HG03039 (cell line): Measurements from ENCODE around the gene RPS6KA6.

Source experiments
- ATAC-seq: cut with Tn5 transposase; IDR thresholded peaks from one replicate; pipeline ENCODE4 v1.9.1; 2021; ENCODE audit warnings: mild to moderate bottlenecking, moderate library complexity; ENCODE audit not compliant: unreplicated experiment

RPS6KA6 gene

GRCh38 chrX:84187533-84188319, at the start of gene RPS6KA6:
TSS of gene RPS6KA6 (minus strand) at chrX:84188199. CDS start at chrX:84187899, 300 bp downstream.
- peak; percentile 48 for ATAC-seq

GRCh38 chrX:84224741-84225140, 36.7 kb upstream of the RPS6KA6 start:
- ATAC-seq = no peak

- no peak for ATAC-seq
These were observed 35.3 kb upstream of the RPS6KA6 start for GRCh38 chrX:84223261-84223660.

GRCh38 chrX:84221181-84221580, 33.2 kb upstream of the RPS6KA6 start:
- ATAC-seq = no peak

- no peak for ATAC-seq
These were observed 31.6 kb upstream of the RPS6KA6 start for GRCh38 chrX:84219551-84219950.

- no peak for ATAC-seq
These were observed 30.7 kb upstream of the RPS6KA6 start for GRCh38 chrX:84218726-84219125.

GRCh38 chrX:84216881-84217280, 28.9 kb upstream of the RPS6KA6 start:
- ATAC-seq = no peak

GRCh38 chrX:84216406-84216805, 28.4 kb upstream of the RPS6KA6 start:
- ATAC-seq = no peak

GRCh38 chrX:84205276-84205675, 17.3 kb upstream of the RPS6KA6 start:
- ATAC-seq = no peak

- no peak for ATAC-seq
These were observed 11.7 kb upstream of the RPS6KA6 start for GRCh38 chrX:84199688-84200087.

- ATAC-seq = no peak
These were observed 9.6 kb upstream of the RPS6KA6 start for GRCh38 chrX:84197550-84197949.

GRCh38 chrX:84192006-84192405, 4.0 kb upstream of the RPS6KA6 start:
- ATAC-seq = no peak

GRCh38 chrX:84189125-84189524, 1.1 kb upstream of the RPS6KA6 start:
- ATAC-seq = no peak

GRCh38 chrX:84188320-84188834, 378 bp upstream of the RPS6KA6 start:
- ATAC-seq = peak; percentile 53

- peak; percentile 28 for ATAC-seq
These were observed 1.1 kb downstream of the RPS6KA6 start for GRCh38 chrX:84186603-84187532.

GRCh38 chrX:84182516-84182915, 5.5 kb downstream of the RPS6KA6 start:
- ATAC-seq = no peak

- no peak for ATAC-seq
These were observed 12.0 kb downstream of the RPS6KA6 start for GRCh38 chrX:84175958-84176357.

GRCh38 chrX:84175274-84175673, 12.7 kb downstream of the RPS6KA6 start:
- ATAC-seq = no peak

- no peak for ATAC-seq
These were observed 13.7 kb downstream of the RPS6KA6 start for GRCh38 chrX:84174348-84174747.

GRCh38 chrX:84170931-84171330, 17.1 kb downstream of the RPS6KA6 start:
- no peak for ATAC-seq

- no peak for ATAC-seq
These were observed 19.4 kb downstream of the RPS6KA6 start for GRCh38 chrX:84168574-84168973.

GRCh38 chrX:84168095-84168494, 19.9 kb downstream of the RPS6KA6 start:
- no peak for ATAC-seq
